Stomach (tissue), 4 donors: ENCODE results near the gene MRPS2.

Source experiments
- CTCF ChIP-seq, 7 experiments: fragments of 450-650 bp in 4 of 7; fragments of 200-600 bp in 3 of 7; sonication (generic) in 3 of 7; IDR thresholded peaks; one replicate each; pipeline ENCODE4 v1.5.1; 2016 to 2019; ENCODE audit warnings: antibody characterized with exemption in 7 of 7, control low read depth in 2 of 7, mild to moderate bottlenecking in 1 of 7
- POLR2A ChIP-seq, 4 donors: fragments of 450-650 bp; IDR thresholded peaks; one replicate each; pipeline ENCODE4 v1.6.1; 2016; ENCODE audit warnings: antibody characterized with exemption in 4 of 4, control low read depth in 2 of 4, mild to moderate bottlenecking in 1 of 4, moderate library complexity in 1 of 4
- POLR2AphosphoS5 ChIP-seq, 3 donors: sonication (generic); formaldehyde crosslinking; IDR thresholded peaks; one replicate each; pipeline ENCODE4 v1.6.1; 2016; ENCODE audit warnings: antibody characterized with exemption in 3 of 3

GRCh38 chr9:135547756-135548736 is 47.6 kb downstream of the MRPS2 start:
- TF ChIP-seq CTCF (IDR thresholded peaks at IDR 0.05) (no peak), POLR2A (IDR thresholded peaks at IDR 0.05) (no peak), POLR2AphosphoS5 (IDR thresholded peaks at IDR 0.05) (no peak)
